GM21825 (cell line): Measurements from ENCODE around the gene GPC5.

Experiments
- ATAC-seq: cut with Tn5 transposase; IDR thresholded peaks from one replicate; pipeline ENCODE4 v1.9.1; 2021; ENCODE audit warnings: mild to moderate bottlenecking, moderate library complexity; ENCODE audit not compliant: unreplicated experiment

GPC5 gene

DNA sequence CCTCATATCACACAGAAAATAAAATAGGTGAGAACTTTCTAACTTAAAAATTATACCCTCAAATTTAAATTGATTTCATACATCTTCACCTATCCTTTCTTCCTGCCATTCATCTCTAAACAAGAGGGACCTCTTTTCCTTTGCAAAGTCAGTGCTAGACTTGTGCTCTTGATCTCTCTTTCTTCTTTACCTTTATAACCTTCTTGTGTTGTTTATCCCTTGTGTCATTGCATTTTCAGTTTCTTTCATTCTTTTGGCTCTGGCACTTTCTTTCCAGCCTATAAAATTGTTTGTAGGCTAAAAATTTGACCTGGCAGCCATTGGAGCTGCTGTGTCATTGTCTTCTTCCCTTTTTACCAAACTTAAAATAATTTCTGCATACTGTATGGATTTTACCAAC lies 190.1 kb downstream of the GPC5 start:
- no peak for ATAC-seq

- ATAC-seq, result no peak
These were observed 193.9 kb downstream of the GPC5 start for GRCh38 chr13:91592056-91593014.

GRCh38 chr13:91593456-91593855 lies 195.0 kb downstream of the GPC5 start:
- ATAC-seq, result no peak

DNA sequence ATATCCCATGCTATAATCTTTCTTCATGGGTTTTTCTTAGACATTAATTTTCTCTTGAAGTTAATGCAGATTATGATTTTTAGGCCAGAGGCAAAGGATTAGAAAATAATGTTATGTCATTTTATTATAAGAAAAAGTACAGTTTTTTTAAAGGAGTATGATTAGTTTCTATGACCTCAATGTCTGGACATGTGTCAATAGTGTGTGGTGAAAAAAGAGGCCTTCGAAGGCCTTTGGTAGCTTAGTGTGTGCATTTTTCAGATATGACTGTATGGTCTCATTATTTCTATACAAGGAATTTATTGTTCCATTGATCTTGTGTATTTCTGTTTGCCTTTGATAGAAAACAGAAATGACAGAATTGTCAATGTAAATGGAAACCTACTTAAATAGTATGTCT lies 195.6 kb downstream of the GPC5 start:
- ATAC-seq, result no peak

DNA sequence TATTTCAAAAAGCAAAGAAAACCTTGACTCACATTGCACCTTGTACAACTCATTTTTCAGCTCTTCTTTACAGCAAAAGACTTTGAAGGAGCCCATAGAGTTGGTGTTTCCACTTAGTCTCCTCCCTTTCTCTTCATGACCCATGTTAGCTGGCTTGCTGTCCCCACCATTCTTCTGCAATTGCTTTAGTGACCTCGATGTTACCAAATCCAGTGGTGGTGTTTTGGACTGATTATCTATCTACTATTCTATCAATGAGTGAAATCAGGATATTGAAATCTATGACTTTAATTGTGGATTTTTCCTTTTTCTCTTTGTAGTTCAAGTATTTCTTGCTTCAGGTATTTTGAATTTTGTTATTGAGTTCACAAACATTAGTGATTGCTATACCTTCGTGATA lies 197.3 kb downstream of the GPC5 start:
- no peak for ATAC-seq

- no peak for ATAC-seq
These were observed 198.4 kb downstream of the GPC5 start for GRCh38 chr13:91596842-91597241.

DNA sequence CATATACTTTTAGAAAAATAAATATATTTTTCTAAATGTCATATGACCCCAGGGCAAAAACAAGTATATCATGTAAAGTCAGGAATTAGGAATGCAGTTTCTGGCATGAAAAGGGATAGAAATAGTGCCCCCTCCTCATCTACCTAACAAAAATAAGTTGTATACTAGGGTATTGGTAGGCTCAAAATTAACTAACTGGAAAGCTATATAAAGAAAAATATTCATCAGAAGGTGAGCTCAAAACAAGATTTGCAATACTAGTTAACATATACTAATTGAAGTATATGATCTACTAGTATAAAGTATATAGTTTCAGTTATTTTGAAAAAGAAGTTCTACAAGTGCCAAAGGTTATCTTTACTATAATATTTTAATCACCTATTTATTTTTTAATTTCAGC lies 200.2 kb downstream of the GPC5 start:
- no peak for ATAC-seq

DNA sequence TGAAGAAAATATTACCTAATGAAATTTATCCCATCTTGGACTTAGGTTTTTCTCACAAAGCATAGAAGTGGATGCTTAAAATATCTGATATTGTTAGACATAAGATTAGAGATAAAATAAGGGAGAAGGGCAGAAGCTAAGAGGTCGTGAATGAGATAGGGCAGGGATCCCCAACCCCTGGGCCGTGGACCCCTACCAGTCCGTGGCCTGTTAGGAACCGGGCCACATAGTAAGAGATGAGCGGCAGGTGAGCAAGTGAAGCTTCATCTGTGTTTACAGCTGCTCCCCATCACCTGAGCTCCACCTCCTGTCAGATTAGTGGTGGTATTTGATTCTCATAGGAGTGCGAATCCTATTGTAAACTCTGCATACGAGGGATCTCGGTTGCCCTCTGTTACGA lies 202.9 kb downstream of the GPC5 start:
- ATAC-seq, result no peak

DNA sequence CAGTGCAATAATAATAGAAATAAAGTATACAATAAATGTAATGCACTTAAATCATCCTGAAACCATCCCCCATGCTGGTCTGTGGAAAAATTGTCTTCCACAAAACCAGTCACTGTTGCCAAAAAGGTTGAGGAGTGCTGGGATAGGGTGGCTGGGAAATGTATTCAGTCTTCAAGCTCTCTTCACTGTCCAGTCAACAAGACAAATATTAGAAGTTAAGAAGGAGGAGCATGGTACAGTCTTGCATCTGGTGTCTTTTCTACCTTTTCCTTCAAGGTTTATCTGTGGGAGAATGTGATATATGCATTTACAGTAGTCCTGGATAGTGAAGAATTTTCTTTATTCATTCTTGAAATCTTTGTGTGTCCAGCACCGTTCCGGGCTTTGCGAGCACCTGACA lies 203.4 kb downstream of the GPC5 start:
- no peak for ATAC-seq

DNA sequence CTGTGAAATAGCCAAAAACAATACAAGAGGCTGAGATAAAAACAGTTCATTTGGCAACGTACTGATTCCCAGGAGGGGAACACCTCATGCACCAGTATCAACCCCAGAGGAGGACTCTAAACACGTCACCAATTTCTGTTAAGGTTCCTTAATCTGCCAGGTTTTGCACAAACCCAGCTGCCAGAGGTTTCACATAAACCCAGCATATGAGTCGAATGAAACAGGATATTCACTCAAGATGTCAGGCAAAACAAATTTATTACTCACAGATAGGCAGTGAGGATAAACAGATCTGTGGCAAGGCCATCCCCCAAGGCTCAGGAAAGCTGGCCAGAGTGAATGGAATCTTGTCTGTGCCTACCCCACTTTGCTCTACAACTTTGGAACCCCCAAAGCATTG lies 210.9 kb downstream of the GPC5 start:
- no peak for ATAC-seq

- ATAC-seq, result no peak
These were observed 219.9 kb downstream of the GPC5 start for GRCh38 chr13:91618315-91618714.

DNA sequence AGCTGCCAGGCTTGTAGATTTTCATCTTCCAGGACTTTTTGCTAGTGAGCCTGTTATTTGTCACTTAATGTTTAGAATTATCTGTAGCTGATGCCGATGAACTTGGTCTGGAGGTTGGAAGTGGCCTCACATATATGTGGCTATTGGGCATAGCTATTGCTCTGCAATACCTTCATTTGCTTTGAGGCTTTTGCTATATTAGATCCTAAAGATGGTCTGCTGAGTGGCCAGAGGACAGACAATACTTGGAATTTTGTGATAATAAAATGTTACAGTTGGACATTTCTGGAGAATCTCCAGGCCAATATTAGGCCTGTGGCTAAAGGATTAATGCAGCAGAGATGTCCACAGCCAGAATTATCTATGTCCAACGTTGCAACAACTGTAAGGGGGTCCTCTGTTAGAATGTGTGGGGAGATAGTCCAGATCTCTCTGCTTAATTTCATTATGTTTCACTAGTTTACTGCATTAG lies 222.3 kb downstream of the GPC5 start:
- ATAC-seq, result no peak

DNA sequence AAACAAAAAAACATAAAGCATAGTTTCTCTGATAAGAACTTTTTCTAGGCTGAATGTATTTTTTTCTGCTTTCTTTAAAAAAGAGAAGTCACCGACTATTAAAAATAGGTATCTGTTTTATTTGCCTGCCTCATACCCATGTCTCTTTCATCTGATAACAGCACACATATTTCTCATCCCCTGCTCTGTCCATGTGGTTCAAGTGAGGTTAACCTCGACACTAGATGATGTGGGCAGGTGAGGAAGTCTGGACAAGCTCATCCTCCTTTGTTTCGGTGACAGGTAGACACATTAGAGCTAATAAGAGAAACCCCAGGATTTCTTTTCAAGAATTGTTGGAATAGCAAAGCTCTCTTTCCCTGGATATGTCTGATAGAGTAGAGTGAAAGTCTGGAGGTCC lies 222.7 kb downstream of the GPC5 start:
- no peak for ATAC-seq

DNA sequence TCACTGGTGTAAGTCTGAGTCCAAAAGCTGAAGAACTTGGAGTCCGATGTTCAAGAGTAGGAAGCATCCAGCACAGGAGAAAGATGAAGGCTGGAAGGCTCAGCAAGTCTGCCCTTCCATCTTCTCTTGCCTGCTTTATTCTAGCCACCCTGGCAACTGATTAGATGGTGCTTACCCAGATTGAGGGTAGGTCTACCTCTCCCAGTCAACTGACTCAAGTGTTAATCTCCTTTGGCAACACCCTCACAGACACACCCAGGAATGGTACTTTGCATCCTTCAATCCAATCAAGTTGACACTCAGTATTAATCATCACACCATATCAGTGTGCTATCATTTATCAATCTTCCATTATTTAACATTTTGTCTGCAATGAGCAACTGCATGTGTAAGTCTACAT lies 223.5 kb downstream of the GPC5 start:
- no peak for ATAC-seq

- no peak for ATAC-seq
These were observed 224.5 kb downstream of the GPC5 start for GRCh38 chr13:91622778-91623550.

GRCh38 chr13:91627952-91628739 lies 229.7 kb downstream of the GPC5 start:
- no peak for ATAC-seq

DNA sequence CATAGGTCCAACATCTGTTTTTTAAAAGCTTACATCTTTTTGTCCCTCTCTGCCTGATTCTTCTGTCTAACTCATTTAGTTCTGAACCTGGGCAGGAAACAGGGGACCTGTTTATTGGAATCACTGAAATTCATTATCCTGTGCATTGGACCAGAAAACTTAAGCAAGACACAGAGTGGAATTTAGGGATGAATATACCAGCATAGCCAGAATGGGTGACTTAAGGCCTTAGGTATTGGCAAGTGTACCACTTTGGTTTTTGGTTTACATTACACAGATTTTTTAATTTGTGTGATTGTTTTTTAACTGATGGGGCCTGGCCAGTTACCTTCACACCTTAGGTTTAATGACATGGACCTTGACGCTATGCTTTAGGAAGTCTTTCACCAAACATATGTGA lies 232.5 kb downstream of the GPC5 start:
- no peak for ATAC-seq

DNA sequence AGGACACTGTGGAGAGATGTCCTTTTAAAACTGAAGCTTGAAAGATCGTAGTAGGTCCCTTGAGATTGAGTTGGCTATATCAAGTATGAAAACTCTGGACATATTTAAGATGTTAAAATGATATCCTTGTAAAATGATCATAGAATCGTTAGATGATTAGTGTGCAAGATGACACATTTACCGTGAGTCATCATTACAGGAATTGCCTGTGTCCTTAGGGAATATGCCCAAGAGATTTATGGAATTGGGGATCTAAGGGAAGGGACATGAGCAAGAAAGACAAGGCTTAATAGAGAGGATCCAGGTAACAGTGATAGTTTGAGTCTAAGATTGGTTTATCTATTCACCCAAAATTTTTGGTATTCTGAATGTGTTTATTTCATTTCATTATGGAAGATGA lies 233.7 kb downstream of the GPC5 start:
- no peak for ATAC-seq

DNA sequence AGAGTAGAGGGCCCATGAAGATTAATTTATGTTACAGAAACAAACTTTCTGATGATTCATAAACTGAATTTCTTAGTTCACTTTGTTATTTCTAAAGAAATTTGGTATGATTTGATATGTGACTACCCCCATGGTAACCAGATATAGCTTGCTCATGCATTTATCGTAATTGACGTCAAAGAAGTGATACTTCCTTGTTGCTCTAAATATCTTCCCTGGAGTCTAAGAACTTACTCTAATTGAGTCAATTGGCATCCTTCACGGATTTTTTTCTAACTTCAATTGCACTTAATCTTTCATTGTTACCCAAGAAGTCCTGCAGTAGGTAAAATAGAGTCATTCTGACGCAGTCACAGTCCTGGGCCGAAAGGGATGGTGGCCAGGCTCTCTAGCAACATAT lies 240.9 kb downstream of the GPC5 start:
- no peak for ATAC-seq

DNA sequence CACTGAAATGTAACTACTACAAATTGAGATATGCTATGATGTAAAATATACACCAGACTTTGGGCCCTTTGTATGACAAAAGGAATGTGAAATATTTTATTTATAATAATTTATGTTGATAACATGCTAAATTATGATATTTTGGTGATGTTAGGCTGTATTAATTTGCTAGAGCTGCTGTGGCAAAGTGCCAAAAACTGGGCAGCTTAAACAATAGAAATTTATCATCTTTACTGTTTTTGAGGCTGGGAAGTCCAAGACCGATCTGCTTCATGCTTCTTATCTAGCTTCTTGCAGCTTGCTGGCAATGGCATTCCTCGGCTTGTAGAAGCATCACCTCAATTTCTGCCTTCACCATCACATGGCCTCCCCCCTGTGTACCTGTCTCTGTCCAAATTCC lies 245.0 kb downstream of the GPC5 start:
- no peak for ATAC-seq

DNA sequence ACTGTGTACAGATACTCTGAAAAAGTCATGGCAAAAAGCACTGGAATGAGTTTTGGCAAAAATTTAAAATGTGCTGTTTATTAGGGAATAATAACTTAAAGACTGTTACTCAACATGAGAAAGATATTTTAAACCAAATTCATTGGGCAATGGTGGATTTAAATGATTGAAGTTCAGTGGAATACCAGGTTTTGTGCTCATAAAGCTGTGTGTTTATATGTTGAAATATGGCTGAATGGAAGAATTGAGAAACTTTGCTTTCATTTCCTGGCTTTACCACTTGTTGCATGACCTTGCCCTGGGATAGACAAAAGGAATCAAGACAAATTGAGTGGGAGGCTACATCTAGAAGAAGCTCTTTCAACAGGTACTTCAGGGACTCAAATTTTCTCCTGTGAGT lies 246.4 kb downstream of the GPC5 start:
- no peak for ATAC-seq
